HK-2 (cell line): Measurements from ENCODE around the gene CLIC1.

Experiments
- DNase-seq: peaks from one replicate; pipeline ENCODE4 v3.0.0-alpha.2; 2018; ENCODE audit not compliant: unreplicated experiment

CLIC1 gene

DNA sequence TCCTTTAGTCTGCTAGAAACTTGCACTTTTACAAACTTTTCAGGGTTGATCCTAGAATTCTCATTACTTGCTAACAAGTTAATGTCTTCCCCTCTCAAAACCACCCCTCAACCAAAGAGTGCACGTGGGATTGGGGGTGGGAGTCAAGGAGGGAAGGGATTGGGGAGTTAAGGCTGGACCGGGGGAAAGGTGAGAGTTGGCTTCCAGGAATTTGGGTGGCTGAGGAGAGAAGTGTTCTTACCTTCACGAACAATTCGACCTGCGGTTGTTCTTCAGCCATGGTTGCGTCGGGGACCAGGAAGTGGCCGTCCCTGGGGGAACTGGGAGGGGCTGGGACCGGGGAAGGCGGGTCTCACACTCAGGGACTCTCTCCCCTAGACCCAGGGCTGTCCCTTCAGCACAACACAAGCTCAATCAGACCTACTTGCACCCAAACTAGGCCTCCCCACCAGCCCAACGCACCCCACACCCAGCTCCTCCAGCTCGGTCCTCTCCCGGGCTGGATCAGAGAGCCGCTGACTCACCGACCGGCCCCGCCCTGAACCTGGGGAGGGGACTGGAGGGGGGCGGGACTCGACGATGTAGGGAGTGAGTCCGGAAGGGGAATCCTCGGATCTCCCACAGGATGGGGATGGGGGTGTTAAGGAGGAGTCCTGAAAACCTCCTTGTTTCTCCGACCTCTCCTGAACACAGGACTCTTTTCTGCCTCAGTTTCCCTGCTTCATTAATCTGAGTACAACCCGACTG, at the start of gene CLIC1:
TSS of gene CLIC1 (minus strand) at position 510 of the 747 bp plus-strand sequence. CDS start at position 280, 230 bp downstream.
- peak; percentile 89 for DNase-seq

DNA sequence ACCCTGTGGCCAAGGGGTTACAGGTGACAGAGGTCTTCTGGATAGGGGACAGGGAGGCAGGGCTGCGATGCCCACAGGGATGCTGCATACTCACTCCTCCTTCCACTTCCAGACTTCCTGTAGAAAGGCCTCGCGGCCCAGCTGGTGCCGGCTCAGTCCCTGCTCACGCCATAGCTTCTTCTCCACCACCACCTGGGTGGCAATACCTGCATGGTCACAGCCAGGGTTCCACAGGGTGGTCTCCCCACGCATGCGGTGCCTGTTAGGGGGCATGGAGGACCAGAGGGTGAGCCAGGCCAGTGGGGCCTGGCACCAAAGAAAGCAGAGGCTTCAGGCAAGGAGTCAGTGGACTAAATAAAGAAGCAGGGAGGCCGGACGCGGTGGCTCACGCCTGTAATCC, 49.1 kb upstream of the CLIC1 start:
- DNase-seq = no peak

DNA sequence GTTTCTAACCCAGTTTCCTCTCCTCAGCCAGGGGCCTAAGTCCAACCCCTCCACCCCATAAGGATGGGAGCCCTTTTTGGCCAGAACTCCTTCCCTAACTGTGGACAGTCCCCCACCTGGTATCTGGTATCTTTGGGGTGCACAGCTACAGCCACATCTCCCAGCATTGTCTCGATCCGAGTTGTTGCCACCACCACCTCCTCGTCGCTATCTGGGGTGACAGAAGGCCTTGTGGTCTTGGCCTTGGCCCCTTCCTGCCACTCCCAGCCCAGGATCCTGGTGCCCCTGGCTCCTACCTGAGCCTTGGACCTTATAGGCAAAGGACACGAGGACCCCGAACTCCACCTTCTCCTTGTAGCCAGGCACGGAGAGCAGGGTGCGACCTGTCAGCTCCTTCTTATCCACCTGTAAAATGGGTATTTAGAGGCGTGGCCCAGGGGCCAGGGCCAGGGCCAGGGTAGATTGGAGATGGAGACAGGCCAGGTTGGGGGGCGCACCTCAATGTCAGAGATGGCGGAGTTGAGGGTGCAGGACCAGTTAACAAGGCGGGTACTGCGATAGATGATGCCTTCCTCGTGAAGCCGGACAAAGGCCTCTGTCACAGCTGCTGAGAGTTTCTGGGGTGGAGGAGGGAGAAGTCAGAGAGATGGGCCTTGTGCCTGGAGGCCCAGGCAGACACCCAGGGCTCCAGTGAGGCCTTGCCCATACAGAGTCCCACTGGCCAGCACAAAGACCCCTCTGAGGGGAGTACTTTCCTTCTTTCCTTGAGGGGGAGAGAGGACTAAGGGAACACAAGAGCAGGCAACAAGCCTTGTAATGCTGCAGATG, 48.0 kb upstream of the CLIC1 start:
- DNase-seq = no peak

DNA sequence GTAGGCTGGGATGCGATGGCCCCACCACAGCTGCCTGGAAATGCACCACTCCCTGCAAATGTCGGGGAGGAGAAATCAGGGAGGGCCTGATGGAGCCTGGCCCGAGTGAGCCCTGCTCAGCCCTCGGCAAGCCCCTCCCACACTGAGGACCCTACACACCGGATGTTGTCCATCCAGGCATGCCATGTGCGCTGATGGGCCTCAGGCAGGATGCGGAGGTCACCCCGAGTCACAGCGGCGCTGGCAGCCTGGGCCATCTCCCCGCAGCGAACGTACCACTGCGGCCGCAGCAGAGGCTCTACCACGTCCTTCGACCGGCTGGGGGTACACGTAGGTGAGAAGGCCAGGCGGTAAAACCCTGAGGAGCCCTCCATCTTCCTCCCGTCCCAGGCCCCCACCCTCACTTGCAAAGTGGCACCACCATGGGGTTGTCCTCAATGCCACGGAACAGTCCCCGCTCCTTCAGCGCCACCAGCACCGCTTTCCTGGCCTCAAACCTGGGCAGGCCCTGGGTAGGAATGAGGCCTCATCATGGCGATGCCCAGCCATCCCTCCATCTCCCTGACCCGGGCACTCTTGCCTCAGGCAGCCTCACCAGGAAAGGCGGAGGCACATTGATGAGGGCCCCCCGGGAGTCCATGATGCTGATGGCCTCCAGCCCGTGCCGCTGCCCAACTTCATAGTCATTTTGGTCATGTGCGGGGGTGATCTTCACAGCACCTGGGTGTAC, 46.0 kb upstream of the CLIC1 start:
- DNase-seq = no peak

DNA sequence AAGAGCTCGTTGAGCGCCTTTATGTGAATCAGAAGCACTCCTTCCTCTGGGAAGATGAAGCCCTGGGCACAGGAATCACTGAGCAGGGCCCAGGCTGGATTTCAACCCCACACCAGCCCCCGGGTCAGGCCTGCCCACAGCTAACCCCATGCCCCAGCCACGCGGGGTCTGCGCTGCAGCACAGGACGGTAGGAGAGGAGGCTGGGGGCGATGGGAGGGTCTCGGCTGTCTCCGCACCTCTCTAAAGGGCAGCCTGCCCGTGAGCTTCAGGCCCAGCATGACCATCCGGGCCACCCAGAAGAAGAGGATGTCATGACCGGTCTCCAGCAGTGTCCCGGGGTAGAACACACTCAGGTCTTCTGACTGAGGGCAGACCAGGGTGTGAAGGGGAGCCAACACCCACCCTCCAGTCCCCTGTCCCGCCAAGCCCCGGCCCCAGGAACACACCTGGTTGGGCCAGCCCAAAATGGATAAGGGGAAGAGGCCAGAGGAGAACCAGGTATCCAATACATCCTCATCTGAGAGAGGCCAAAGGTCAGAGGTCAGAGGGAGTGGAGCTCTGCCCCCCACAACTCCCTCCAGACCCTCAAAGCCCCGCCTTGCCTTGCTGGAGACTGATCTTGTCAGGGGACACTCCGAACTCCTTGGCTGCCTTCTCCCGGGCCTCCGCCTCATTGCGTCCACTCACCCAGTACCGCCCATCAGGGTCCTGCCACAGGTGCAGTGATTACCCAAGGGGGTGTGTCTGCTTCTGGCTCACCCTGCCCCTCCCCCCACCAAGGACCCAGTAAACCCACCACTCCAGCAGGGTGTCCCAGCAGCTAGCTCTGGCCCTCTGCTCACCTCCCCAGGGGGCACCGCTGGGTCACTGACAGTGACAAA, 45.2 kb upstream of the CLIC1 start:
- no peak for DNase-seq

DNA sequence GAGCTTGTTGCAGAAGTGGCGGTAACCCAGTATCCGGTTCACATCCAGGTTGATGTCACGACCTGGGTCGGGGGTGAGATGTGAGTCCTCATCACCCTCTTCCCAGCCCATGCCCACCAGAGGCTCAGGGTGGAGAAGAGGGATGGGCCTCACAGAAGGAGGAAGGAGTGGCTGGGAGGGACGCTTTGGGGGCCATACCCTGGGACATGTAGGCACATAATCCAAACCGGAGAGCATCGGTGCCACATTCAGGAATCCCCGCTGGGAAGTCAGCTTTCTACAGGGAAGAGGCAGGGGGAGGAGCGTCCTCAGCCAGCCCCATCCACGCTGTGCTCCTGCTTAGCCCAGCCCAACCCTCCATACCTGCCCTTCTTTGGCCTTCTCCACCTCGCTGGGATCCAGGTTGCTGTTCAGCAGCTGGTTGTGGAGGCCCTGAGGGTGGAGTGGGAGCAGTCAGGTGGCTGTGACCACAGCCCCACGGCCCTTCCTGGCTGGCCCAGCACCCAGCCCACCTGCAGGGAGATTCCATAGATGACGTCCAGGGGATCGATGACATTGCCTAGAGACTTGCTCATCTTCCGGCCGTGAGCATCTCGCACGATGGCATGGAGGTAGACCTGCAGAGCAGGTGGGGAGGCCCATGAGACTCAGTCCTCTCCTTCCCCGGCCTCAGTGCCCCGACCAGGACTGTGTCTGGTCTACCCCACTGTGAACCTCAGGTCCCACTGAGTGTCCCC, 44.3 kb upstream of the CLIC1 start:
- no peak for DNase-seq

DNA sequence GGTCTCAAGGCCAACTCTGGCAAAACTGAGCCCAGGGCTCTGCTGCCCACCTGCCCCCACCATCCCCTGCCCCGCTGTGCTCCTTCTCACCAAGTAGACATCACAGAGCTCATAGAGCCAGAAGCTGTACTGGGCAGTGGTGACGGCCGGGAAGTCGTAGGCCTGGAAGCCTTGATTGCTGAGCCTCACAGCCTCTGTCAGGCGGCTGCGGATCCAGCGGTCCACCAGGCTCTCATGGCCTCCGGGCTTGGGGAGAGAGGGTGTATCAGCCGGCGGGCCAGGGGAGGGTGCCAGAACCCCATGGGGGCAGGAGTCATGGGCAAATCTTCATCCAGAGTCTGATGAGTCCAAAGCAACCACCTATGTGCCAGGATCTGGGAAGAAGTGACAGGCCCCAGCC, 43.6 kb upstream of the CLIC1 start:
- DNase-seq = no peak

DNA sequence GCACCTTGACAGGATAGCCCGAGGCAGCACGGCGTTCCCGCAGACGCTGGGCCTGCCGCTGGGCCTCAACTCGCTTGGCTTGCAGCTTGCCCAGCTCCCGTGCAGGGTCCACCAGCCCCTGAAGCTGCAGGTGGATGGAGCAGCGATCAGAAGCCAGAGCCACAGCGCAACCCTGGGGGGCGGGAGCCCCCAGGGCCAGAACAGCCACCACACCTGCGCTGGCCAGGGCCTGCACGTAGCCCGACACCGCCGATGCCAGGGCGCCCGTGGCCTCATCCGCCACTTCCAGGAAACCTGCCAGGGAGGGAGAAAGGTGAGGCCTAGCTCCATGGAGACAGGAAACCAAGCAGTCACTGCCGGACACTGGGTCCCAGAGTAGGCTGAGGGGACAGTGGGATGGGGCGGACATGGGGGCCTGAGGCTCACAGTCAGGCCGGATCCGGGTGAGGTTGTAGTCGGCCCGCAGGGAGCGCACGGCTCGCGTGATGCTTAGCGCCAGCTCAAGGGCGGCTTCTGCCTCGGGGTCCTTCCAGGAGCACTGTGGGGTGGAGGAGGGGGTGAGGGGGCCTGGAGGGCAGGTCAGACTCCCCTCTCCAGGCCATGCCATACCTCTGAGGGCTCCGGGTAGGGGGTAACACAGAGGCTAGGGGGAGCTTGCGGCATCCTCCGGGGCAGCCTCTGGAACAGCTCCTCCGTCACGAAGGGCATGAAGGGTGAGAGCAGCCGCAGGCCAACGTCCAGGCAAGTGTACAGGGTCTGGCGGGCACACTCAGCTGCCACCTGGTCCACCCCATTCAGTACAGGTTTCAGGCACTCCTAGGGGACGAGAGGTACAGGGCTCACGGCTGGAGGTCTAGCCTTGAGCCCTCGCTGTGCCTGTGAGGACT, 42.9 kb upstream of the CLIC1 start:
- DNase-seq = no peak

DNA sequence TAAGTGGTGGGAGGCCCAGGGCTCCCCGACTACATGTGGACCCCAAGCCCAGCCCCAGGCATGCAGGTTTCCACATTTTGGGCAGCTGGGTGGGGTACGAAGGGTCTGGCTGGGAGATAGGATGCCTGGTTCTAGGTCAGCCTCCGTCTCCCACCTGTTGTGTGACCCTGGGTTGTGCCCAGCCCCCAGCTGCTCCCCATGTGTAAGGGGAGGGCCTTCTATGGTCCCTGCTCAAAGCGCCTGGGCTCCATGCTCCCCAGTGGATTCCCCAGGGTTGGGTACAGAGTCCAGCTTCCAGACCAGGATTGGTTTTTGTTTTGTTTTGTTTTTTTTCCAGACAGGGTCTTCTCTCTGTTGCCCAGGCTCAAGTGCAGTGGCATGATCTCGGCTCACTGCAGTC, 41.9 kb upstream of the CLIC1 start:
- no peak for DNase-seq

DNA sequence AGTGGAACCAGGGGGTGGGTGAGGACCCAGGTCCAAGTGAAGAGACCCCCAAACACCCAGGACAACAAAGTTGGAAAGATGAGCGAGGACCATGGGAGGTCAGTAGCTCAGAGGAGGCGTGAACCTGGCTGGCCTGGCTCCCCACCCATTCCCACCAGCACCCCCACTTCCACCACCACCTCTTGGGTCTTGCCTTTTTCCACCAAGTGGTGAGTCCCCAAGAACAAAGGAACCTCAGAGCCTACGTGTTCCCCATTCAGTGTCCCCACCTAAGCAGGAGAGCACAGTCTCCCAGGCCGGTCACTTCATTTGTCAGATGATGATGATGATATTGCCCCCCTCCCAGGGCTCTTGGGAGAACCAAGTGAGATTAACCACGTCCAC, 41.3 kb upstream of the CLIC1 start:
- DNase-seq = no peak

DNA sequence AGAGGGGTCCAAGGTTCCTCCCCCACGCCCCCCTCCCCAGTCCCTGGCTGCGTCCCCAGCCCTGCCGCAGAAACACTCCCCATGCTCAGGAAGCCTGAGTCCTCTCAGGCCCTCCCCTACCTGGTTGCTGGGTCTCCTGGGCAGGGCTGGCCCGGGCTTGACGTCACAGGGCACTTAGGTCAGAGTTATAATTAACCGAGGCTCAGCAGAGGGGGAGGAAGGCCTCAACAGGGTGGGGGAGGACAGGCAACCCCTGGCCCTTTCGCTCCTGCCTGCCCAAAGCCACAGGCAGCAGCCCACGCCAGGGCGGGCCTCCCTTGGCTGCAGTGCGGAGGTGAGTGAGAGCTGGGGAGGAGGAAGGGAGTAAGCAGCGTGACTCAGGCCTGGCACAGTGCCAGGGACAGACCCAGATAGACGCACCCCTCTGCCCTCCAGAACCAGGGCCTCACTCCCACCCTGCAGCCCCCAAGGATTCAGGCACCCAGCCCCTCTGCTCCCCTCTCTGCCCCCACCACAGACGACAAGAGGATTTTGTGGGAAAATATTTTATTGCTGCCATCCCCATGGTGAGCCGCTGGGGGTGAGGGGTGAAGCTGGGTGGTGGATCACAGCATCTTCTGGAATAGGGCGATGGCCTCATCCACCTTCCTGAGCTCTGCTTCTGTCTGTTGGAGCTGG, 40.8 kb upstream of the CLIC1 start, which contains the start of gene VWA7:
TSS of gene VWA7 (minus strand) at position 340 of the 678 bp plus-strand sequence. CDS start 549 bp downstream, outside the sequence.
- DNase-seq = peak; percentile 94

DNA sequence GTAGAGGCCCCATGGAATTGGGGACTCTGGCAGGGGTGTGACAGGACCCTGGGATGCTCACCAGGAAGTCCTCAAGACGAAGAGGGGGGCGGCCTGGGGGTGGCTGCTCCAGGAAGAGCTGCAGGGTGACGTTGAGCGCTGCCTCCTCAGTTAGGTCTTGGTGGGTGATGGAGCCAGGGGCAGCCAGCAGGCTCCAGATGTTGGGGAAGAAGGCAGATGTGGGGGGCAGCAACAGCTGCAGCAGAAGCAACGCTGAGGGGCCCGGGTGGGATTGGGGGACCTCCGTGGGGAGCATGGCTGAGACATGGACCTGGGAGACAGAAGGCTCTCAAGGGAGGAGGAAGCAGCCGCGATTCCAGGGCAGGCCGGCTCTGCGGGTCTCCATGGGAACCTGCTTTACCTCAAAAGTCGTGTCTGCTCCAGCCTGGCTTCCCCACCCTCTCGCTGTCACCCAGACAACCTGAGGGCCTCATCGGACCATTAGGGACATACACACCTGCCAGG, 40.2 kb upstream of the CLIC1 start:
- DNase-seq = no peak

DNA sequence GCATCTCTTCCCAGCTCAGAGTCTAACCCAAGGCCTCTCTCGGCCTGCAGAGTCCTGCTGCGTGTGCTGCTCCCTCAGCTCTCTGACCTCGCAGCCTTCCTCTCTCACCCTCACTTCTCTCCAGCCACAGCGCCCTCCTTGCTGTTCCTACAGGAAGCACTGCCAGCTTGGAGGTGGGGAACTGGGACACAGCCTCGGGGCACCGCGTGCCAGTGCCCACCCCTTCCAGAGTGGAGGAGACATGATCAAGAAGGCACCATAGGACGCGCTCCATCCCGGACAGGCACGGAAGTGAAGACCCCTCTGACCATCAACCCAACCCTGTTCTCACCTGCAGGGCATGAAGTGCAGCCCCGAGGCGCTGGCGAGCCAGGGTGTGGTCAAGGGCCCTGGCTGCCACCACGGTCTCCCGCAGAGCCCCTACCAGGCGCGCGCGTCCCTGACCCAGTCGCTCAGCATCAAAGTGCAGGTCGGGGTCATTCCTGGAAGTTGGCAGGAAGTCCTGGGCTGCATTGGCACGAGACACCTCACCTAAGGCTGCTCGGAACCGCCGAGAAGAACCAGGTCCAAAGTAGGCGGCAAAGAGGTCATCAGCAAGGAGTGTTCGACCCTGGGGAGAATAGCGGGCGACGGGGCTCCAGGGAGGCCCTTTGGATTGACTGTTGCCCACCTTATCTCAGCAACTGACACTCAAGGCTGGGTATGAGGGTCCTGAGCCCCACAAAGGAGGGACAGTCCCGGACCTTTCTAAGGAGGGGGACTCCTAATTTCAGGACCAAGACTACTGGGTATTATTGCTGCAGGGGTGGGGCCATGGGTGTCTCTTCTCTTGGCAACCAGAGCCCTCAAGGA, 39.5 kb upstream of the CLIC1 start:
- DNase-seq = no peak

DNA sequence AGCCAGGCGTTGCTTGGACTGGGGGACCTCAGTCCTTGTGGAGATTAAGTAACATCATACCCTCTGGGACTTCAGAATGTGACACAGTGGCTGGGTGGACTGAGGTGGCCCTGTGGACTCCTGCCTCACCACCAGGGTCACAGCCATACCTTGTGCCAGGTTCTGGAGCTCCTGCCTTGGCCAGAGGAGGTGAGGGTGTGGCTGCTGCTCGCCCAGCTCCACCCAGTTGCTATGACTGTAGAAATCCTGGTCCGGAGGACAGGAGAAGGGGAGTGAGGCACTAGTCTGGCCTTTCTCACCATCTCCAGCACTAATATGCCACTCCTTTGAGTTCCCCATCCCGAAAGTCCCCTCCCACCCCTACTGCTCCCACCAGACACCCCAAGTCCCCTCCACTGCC, 38.9 kb upstream of the CLIC1 start:
- no peak for DNase-seq

DNA sequence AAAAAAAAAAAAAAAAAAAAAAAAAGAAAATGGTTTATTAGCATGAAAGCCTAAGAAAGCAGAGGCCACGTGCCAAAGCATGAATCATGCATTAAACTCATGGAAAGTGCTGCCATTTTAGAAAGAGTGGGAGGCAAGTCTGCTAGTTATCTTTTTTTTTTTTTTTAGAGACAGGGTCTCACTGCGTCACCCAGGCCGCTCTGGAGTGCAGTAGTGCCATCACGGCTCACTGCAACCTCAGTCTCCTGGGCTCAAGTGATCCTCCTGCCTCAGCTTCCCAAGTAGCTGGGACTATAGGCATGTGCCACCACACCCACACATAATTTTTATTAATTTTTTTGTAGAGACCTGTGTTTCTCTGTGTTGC, 35.6 kb upstream of the CLIC1 start:
- no peak for DNase-seq

DNA sequence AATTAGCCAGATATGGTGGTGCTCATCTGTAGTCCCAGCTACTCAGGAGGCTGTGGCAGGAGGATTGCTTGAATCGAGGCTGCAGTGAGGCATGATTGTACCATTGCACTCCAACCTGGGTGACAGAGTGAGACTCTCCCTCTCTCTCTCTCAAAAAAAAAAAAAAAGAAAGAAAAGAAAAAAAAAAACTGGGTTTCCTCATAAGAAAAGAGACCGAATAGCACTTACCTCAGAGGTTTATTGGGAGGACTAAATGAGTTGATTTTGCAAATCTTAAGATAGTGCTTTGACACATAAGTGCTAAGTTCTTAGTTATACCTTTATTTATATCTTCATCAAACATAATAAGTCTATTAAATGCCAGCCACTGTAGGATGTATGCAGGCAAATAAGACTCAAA, 34.5 kb upstream of the CLIC1 start:
- DNase-seq = no peak

DNA sequence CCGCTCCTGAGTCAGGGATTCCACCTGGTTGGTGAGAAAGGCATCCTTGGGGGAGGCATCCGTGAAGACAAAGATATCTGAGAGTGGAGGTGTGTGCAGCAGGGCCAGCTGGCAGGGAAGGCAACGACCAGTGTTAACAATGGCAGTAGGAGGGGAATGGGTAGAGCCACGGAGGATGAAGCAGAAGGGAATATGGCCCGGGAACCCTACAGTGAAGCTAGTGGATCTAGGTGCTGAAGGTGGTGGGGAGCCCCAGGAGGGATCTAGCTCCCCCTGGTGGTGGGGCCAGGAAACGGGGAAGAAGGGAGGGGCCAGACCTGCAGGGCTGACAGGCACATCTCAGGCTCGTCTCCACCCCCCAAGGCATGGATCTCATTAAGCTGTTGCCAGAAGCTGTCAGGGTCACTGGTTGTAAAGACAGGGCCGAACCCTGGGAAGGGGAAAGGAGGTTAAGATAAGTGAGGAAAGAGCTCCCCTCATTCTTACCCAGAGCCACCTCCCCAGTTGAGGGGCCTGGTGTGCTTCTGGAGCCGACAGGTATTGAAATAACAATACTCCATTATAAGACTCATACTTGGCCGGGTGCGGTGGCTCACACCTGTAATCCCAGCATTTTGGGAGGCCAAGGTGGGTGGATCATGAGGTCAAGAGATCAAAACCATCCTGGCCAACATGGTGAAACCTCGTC, 33.5 kb upstream of the CLIC1 start:
- peak; percentile 84 for DNase-seq
